Stimulated activated CD8-positive, alpha-beta memory T cell treated with anti-CD3 and anti-CD28 coated beads, Interleukin-7, amount 100 ng/mL, for 1 hour (primary cell): ENCODE data around the gene VPS13A.

Source experiments
- DNase-seq, 2 donors: peaks; one replicate each; pipeline ENCODE4 v3.0.0-alpha.2; 2020; ENCODE audit warnings: low read depth in 2 of 2

Gene VPS13A

DNA sequence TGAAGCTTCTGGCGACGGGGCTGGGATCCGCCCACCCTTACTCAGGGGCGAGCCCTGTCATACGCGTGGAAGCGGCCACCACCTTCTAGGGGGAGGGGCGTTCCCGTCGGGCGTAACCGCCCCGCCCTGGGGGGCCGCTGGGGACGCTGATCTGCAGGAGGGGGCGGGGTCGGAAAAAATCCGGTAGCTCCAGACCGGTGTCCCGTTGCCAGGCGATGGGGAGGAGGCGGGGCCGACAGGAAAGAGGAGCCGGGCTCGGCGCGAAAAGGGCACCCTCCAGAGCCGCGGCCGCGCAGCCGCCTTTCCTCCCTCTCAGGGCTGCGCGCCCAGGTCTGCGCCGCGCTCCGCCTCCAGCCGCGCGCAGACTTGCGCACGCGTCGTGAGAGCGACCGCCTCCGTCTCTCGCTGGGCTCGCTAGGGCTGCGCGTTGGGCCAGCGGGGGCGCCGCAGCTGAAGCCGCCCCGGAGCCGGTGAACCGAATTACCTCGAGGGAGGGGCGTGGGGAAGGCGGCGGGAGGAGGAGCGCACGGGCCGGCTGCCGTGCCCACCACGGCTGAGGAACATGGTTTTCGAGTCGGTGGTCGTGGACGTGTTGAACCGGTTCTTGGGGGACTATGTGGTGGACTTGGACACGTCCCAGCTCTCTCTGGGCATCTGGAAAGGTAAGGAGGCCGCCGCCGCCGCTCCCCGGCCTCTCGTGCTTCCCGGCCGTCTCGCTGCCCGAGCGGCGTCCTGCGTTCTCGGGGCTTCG, at the start of gene VPS13A:
TSS of gene VPS13A (plus strand) at position 392 of the 751 bp plus-strand sequence. CDS start at position 563, 171 bp downstream.
- DNase-seq: peak; percentile 79

- no peak for DNase-seq
Measured at GRCh38 chr9:77128125-77128789, 49.1 kb upstream of the VPS13A start.

DNA sequence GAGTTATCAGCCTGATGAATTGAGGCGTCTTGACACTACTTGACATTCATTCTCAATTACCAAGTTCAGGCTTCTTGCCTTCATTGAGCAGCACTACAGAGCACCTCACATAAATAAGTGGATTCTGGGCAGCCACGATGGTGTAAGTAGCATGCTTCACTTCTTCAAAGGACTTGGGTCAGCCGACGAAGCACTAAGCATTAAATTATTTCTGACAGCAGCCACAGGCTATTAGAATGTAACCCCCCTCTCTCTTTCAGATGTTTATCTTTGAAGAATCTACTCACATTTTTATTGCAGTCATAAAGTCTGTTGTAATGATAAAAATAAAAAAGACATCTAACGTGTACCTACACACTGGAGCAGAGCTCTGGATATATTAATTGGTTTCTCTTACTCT, 45.9 kb upstream of the VPS13A start:
- no peak for DNase-seq

DNA sequence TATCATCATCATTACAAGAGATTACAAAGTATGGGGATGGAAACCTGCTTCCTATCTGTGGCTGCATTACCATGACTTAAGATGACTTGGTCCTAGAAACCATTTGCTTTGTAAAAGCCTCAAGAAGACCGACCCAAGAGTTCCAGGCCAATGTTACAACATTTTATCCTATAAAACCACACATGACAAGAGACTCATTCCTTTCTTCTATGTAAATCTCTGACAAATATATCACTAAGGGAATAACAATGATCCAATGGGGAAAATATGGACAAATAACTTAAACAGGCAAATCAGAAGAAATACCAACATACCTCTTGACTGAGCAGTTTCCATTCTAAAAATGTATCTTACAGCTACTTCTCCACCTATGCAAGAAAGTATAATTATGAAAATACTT, 44.3 kb upstream of the VPS13A start:
- DNase-seq: no peak

- no peak for DNase-seq
Measured at GRCh38 chr9:77142366-77142765, 35.0 kb upstream of the VPS13A start.

DNA sequence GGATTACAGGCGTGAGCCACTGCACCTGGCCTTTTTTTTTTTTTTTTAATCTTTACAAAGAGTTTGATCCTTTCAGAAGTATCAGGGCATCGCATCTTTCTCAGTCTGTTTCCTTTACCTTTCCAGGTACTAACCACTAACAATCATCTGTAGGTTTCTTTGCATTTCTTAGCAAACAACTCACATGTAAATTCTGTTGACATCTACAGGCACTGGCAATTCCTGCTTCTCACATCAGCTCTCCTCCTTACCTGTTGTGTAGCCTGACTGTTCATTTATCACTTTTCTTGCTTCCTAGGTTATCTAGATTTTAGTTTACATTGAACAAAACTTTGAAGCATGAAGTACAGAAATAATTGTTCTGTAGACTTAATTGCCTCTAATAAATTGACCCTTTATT, 27.5 kb upstream of the VPS13A start:
- no peak for DNase-seq

GRCh38 chr9:77152289-77152688, 25.0 kb upstream of the VPS13A start:
- no peak for DNase-seq

DNA sequence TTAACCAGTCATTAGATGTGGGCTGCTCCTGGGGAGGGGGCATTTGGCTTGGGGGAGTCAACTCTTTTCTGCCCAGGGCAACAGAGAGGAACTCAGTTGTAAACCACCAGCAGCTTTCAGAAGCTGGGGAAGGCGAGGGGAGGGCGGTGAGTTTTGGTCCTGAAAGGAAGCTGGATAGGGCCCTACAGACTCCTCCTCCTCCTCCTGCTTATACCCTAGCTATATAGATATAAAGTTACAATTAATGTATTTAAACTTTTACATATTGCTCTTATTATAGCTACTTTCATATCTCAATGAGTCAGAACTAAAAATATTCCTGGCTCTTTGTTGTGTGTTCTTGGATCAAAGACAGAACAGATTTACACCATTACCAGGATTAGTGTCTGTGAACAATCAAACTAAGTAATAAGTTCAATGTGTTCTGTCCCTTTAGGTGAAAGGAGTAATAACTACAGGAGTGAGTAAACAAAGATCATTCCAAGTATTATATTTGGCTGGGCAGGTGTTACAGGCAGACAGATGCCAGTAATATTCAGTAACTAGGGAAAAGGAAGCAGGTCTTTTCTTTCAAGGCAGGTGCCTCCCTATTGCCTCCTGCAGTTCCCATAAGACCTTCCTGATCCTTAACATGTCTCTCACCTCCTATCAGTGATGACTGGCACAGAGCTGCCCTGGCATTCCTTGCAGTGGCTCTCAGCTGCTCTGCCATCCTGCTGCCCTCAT, 20.5 kb upstream of the VPS13A start:
- no peak for DNase-seq

GRCh38 chr9:77158772-77159513, 18.4 kb upstream of the VPS13A start:
- no peak for DNase-seq

DNA sequence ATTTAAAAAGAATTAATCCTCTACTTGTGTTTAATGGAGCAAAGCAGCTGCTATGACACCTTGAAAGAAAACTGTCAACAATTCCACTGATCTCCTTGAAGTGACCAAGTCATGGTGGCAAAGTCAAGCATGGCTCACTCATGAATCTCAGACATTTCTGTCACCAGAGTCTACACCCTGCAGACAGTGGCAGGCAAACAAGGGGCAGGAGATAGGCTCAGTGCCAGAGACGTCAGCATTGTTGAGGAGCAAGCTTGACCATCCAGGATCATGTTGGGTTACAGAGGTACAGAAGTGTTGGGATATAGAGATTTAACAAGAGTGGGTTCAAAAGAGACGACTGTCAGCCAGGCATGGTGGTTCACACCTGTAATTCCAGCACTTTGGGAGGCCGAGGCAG, 16.1 kb upstream of the VPS13A start:
- no peak for DNase-seq

DNA sequence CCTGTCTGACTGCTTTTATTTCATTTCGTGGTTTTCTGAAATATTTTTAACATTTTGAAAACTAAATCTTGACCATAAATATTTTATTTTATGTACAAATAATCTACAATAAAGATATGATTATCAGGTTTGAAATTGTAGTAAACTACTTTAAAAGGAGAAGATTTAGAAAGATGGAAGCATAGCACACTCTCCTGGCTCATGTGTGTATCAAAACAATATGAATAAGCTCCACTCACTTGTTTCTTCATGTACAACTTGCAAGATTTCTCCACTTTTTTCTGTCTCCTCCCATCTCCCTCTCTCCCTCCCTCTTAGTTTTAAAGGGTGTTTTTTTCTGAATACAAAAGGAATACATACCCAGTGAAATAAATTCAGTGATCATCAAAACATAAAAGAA, 15.4 kb upstream of the VPS13A start:
- DNase-seq: no peak

DNA sequence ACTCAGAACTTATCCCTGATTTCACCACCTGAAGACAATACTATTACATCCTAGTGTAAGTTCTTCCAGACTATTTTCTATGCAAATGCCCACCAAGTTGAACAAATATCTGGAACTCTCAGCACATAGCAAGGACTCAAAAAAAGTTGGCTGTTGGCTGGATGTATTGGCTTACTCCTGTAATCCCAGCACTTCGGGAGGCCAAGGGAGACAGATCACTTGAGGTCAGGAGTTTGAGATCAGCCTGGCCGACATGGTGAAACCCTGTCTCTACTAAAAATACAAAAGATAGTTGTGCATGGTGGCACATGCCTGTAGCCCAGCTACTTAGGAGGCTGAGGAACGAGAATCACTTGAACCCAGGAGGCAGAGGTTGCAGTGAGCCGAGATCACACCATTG, 15.0 kb upstream of the VPS13A start:
- no peak for DNase-seq

DNA sequence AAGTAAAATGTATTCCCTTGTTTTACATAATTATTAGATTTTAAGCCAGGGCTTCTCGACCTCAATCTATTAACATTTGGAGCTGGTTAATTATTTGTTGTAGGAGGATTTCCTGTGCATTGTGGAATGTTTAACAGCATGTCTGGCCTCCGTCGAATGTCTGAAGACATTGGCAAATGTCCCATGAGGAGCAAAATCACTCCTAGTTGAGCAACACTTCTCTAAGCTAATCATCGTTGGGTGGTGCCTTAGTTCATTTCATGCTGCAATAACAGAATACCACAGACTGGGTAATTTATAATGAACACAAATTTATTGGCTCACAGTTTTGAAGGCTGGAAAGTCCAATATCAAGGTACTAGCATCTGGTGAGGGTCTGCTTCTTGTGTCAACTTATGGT, 13.4 kb upstream of the VPS13A start:
- DNase-seq: no peak

DNA sequence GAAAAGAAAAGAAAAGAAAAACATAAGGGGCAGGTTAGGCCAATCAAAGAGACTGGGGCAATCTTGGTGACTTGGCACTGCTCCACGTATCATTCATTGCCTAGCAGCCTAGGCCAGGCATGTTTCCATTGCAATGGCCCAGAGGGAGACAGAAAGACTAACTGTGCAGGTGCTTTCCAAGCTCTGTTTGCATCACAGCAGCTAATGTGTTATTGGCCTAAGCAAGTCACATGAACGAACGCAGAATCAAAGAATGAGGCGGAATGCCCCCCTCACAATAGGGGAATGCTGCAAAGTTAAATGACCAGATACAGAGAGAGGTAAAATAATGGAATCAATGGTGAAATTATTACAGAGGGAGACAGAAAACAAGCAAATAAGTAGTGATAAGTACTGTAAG, 11.1 kb upstream of the VPS13A start:
- no peak for DNase-seq

- DNase-seq: no peak
Measured at GRCh38 chr9:77170991-77171699, 6.2 kb upstream of the VPS13A start.

DNA sequence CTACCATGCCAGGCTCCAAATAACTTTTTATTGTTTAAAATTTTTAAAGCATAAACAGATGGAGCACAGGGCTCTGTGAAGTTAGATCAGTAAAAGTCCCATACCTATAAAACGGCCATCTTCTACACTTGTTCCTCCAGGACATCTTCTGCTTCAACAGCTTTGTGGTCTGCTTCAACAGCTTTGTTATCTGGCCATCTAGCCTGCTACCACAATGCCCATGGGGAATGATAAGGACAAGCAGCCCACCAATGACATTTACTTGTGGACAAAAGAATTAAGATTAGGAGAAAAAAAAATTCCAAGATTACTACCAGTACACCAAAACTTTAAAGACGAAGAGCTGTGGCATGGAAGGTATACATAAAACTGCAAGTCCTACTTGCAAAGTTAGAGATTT, 2.2 kb upstream of the VPS13A start:
- no peak for DNase-seq

GRCh38 chr9:77176106-77176505, 1.2 kb upstream of the VPS13A start:
- DNase-seq: no peak

DNA sequence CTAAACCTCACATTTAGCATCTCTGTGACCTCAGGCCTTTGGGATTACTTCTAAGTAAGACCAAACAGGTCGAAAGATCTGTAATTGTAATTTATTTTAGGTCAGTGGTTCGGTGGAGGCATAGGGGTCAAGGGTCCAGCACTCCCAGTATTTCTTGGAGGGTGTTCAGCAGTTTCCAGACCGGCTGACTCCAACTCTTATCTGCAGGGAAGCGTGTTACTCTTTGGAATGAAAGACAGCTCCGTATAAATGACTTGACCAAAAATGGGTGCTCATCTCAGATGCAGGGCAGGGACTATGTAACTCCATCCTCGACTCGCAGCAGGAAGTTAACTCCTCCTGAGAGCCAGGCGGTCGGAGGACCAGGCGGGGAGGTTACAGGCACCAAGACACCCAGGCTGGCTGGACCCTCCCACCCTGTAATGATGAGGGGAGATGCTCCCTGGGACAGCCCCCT, 620 bp upstream of the VPS13A start:
- DNase-seq: no peak

- DNase-seq: peak; percentile 13 to 16
Measured at GRCh38 chr9:77177894-77178794, 810 bp downstream of the VPS13A start.

- no peak for DNase-seq
Measured at GRCh38 chr9:77180056-77180455, 2.7 kb downstream of the VPS13A start.
